K562 (cell line): ENCODE measurements around the gene KLHDC10. TPM values are rescaled to one million over a fixed set of nuclear protein-coding genes. Genes with fewer than 3 reads are reported as not detected.

ENCODE experiments used
- ATAC-seq: fragments of 200-7000 bp; cut with Tn5 transposase; 3 replicates; pipeline ENCODE4 v1.9.1; 2020; ENCODE audit warnings: moderate library complexity
- BruUV-seq: library from RNA; stranded (reverse); fragments of 400-500 nt; replicated peaks from 2 replicates; lab custom pipeline; 2021; lab: Mats Ljungman, UMichigan
- CTCF ChIA-PET: fragments of 300-600 bp; formaldehyde crosslinking; extraction: SDS; loops from one replicate; lab custom pipeline; 2021; ENCODE audit warnings: low intra/inter-chr PET ratio; lab: Yijun Ruan, JAX
- POLR2A ChIA-PET: fragments of 300-600, 350-650 bp; sonication (Branson Sonifier 250); formaldehyde crosslinking; extraction: SDS; loops from one replicate; lab custom pipeline; 2021; ENCODE audit warnings: antibody characterized with exemption, inconsistent platforms; lab: Yijun Ruan, JAX
- DNase-seq, 4 experiments: peaks; one replicate each; pipeline versions ENCODE4 v3.0.0 to v3.0.0-alpha.2; 2011 to 2018; ENCODE audit warnings: low spot score in 3 of 4, mixed read lengths in 3 of 4; ENCODE audit errors: extremely low read depth in 1 of 4
- FAIRE-seq: peaks from 2 replicates; lab custom pipeline; 2011; peaks lifted over from hg19 to GRCh38; lab: Jason Lieb, UNC
- H2AFZ ChIP-seq: 2 replicates; pipeline ENCODE4 v1.6.0; 2011; ENCODE audit warnings: low read depth, low read length, control low read depth, inconsistent platforms
- H3K27ac ChIP-seq: fragments of 200-600 bp; 3 replicates; pipeline ENCODE4 v1.8.0; 2011; ENCODE audit warnings: low read depth, mild to moderate bottlenecking, control low read depth, inconsistent platforms, low read length, moderate library complexity, mixed read lengths; ENCODE audit errors: extremely low read depth
- H3K27me3 ChIP-seq, 2 experiments: fragments of 300-600 bp in 1 of 2; 2 replicates in 1 of 2; 3 replicates in 1 of 2; pipeline versions ENCODE4 v1.6.0 to v1.8.0; 2011; ENCODE audit warnings: inconsistent platforms in 2 of 2, low read length in 2 of 2, mild to moderate bottlenecking in 1 of 2, mixed read lengths in 1 of 2, moderate library complexity in 1 of 2; ENCODE audit not compliant: control insufficient read depth in 2 of 2, insufficient read depth in 2 of 2
- H3K36me3 ChIP-seq: fragments of 300-600 bp; 3 replicates; pipeline ENCODE4 v1.8.0; 2011; ENCODE audit warnings: mild to moderate bottlenecking, low read length, inconsistent platforms; ENCODE audit not compliant: control insufficient read depth, insufficient read depth
- H3K4me1 ChIP-seq, 2 experiments: fragments of 200-600 bp in 1 of 2; replicated peaks in 1 of 2; 2 replicates in 1 of 2; 3 replicates in 1 of 2; pipeline versions ENCODE4 v1.5.1 to v1.8.0; 2011; ENCODE audit warnings: inconsistent platforms in 2 of 2, low read length in 2 of 2, mild to moderate bottlenecking in 1 of 2, mixed read lengths in 1 of 2, moderate library complexity in 1 of 2; ENCODE audit not compliant: control insufficient read depth in 2 of 2, insufficient read depth in 2 of 2
- H3K4me2 ChIP-seq: 2 replicates; pipeline ENCODE4 v1.6.1; 2011; ENCODE audit warnings: low read length, control low read depth, inconsistent platforms, mixed read lengths; ENCODE audit not compliant: insufficient read depth
- H3K4me3 ChIP-seq: fragments of 200-600 bp; sonication (generic), shearing (Covaris generic); 2 replicates; pipeline ENCODE4 v1.5.1; 2016; ENCODE audit warnings: control low read depth, inconsistent platforms
- H3K79me2 ChIP-seq: fragments of 200-600 bp; 3 replicates; pipeline ENCODE4 v1.8.0; 2011; ENCODE audit warnings: low read length, inconsistent platforms; ENCODE audit not compliant: control insufficient read depth, insufficient read depth
- H3K9ac ChIP-seq, 2 experiments: 2 replicates each; pipeline versions ENCODE4 v1.6.0 to v1.6.1; 2011; ENCODE audit warnings: low read depth in 2 of 2, low read length in 2 of 2, control low read depth in 1 of 2, inconsistent platforms in 1 of 2, mild to moderate bottlenecking in 1 of 2, mixed read lengths in 1 of 2; ENCODE audit not compliant: insufficient read depth in 1 of 2
- H3K9me1 ChIP-seq: one replicate; pipeline ENCODE4 v1.6.0; 2011; ENCODE audit warnings: inconsistent platforms, mild to moderate bottlenecking, low read length, moderate library complexity; ENCODE audit not compliant: control insufficient read depth, insufficient read depth
- H3K9me3 ChIP-seq: replicated peaks from 2 replicates; pipeline ENCODE4 v1.5.1; 2011; ENCODE audit warnings: low read depth, low read length, inconsistent platforms; ENCODE audit not compliant: control insufficient read depth, insufficient read depth
- H4K20me1 ChIP-seq: replicated peaks from 2 replicates; pipeline ENCODE4 v1.6.1; 2011; ENCODE audit warnings: low read length, inconsistent platforms, mixed read lengths; ENCODE audit not compliant: control insufficient read depth, insufficient read depth
- E2F4 ChIP-seq: sonication (generic); formaldehyde crosslinking; IDR thresholded peaks from 2 replicates; pipeline ENCODE4 v1.8.0; 2022; ENCODE audit warnings: mild to moderate bottlenecking, low read depth, missing genetic modification reagents
- FOXA3 ChIP-seq, 2 experiments: fragments of 450-650 bp in 1 of 2; sonication (generic) in 1 of 2; formaldehyde crosslinking; IDR thresholded peaks in 1 of 2; conservative IDR thresholded peaks in 1 of 2; 2 replicates each; pipeline versions ENCODE4 v1.4.0 to v1.8.0; 2020 to 2022; ENCODE audit warnings: mild to moderate bottlenecking in 2 of 2, missing genetic modification reagents in 1 of 2
- FOXK1 ChIP-seq: sonication (generic); formaldehyde crosslinking; IDR thresholded peaks from 2 replicates; pipeline ENCODE4 v1.8.0; 2022; ENCODE audit warnings: missing genetic modification reagents, mild to moderate bottlenecking, borderline replicate concordance
- FOXK2 ChIP-seq, 2 experiments: fragments of 450-650 bp; IDR thresholded peaks in 1 of 2; conservative IDR thresholded peaks in 1 of 2; 2 replicates each; pipeline ENCODE4 v1.6.1; 2016; ENCODE audit warnings: low read depth in 2 of 2, mild to moderate bottlenecking in 1 of 2
- KAT7 ChIP-seq: sonication (generic); formaldehyde crosslinking; IDR thresholded peaks from 2 replicates; pipeline ENCODE4 v1.8.0; 2022; ENCODE audit warnings: missing genetic modification reagents, mild to moderate bottlenecking, borderline replicate concordance
- KDM5B ChIP-seq: fragments of 200-600 bp; sonication (generic); IDR thresholded peaks from 2 replicates; pipeline ENCODE4 v1.6.1; 2012; ENCODE audit warnings: low read depth, mild to moderate bottlenecking, moderate library complexity, low read length, control low read depth, inconsistent platforms; ENCODE audit not compliant: insufficient replicate concordance
- RBFOX2 ChIP-seq: fragments of 200-400 bp; formaldehyde crosslinking; IDR thresholded peaks from 2 replicates; pipeline ENCODE4 v1.6.1; 2017; ENCODE audit warnings: low read depth, mild to moderate bottlenecking, low read length, moderate library complexity
- SMARCA4 ChIP-seq: fragments of 450-650 bp; IDR thresholded peaks from 2 replicates; pipeline ENCODE4 v1.6.1; 2016
- SRSF3 ChIP-seq: fragments of 200-400 bp; formaldehyde crosslinking; IDR thresholded peaks from 2 replicates; pipeline ENCODE4 v1.6.1; 2016; ENCODE audit warnings: mild to moderate bottlenecking, low read length, moderate library complexity; ENCODE audit not compliant: insufficient read depth
- XRCC3 ChIP-seq: fragments of 450-650 bp; IDR thresholded peaks from 2 replicates; pipeline ENCODE4 v1.6.1; 2017; ENCODE audit warnings: mild to moderate bottlenecking, moderate library complexity
- ZBTB1 ChIP-seq: sonication (generic); formaldehyde crosslinking; IDR thresholded peaks from 2 replicates; pipeline ENCODE4 v1.8.1; 2023; ENCODE audit warnings: missing genetic modification reagents, low read depth, mild to moderate bottlenecking, borderline replicate concordance
- ZBTB7A ChIP-seq: IDR thresholded peaks from 2 replicates; pipeline ENCODE4 v1.6.1; 2011; ENCODE audit warnings: low read depth, mild to moderate bottlenecking, low read length, moderate library complexity, borderline replicate concordance; ENCODE audit not compliant: control insufficient read depth
- ZNF398 ChIP-seq: fragments of 250-450 bp; sonication (Bioruptor Pico); IDR thresholded peaks from 2 replicates; pipeline ENCODE4 v1.8.0; 2021; ENCODE audit warnings: moderate library complexity, mild to moderate bottlenecking, inconsistent platforms
- ZNF584 ChIP-seq: fragments of 200-800 bp; sonication (Bioruptor generic); IDR thresholded peaks from 2 replicates; pipeline ENCODE4 v1.6.1; 2016; ENCODE audit warnings: low read depth, mild to moderate bottlenecking, missing genetic modification characterization, missing compliant biosample characterization
- ZNF695 ChIP-seq: fragments of 450-650 bp; formaldehyde crosslinking; IDR thresholded peaks from 2 replicates; pipeline ENCODE4 v1.4.0; 2020; ENCODE audit warnings: mild to moderate bottlenecking, moderate library complexity
- ZNF778 ChIP-seq: fragments of 450-650 bp; formaldehyde crosslinking; IDR thresholded peaks from 2 replicates; pipeline ENCODE4 v1.4.0; 2020; ENCODE audit warnings: mild to moderate bottlenecking, moderate library complexity
- WGBS: fragments of 100-300 bp; shearing (Covaris generic); methylation state at CpG from one replicate; pipeline ENCODE4 v1.1.6; 2016; ENCODE audit warnings: low coverage, mixed read lengths; ENCODE audit not compliant: insufficient coverage; ENCODE audit errors: missing lambda C conversion rate; 5-methylcytosine and 5-hydroxymethylcytosine counted together
- in situ Hi-C: fragments of 300-500 bp; cut with MboI; formaldehyde crosslinking; loops from 4 replicates; pipeline ENCODE4 v1.15.0; 2018; ENCODE audit warnings: inconsistent platforms, mixed read lengths
- intact Hi-C: fragments of 100-400 bp; cut with micrococcal nuclease; formaldehyde crosslinking; loops from 2 replicates; pipeline ENCODE4 v1.14.2; 2022
- polyA plus RNA-seq, 8 experiments: library from polyadenylated mRNA; depleted of rRNA in 4 of 8; stranded (reverse) in 5 of 8; unstranded in 3 of 8; fragments of >200 nt; fragmentation: Nextera tagmentation in 2 of 8; fragmentation: Illumina TruSeq in 1 of 8; extraction: Ambion mirVana in 2 of 8; extraction: Trizol in 1 of 8; gene quantifications; 2 replicates each; pipeline versions ENCODE4 v1.2.1 to v1.2.3, GENCODE V29; 2011 to 2014; ENCODE audit warnings: inconsistent platforms in 1 of 8, missing spikeins in 1 of 8
- total RNA-seq, 7 experiments: library from RNA; depleted of rRNA in 6 of 7; stranded (reverse); fragments of >200 nt in 6 of 7; fragmentation: Illumina TruSeq in 2 of 7; extraction: Trizol in 2 of 7; gene quantifications; 2 replicates each; pipeline versions ENCODE4 v1.2.1 to v1.2.3, GENCODE V29; 2011 to 2021; ENCODE audit warnings: low replicate concordance in 1 of 7

KLHDC10 gene
- total and polyA plus RNA-seq, 9 of the 15 experiments (the other 6 are each of a cell fraction or from before 2014, with no cell fraction given) = 9.8 to 80.5 (median 31.4) TPM

- FAIRE-seq = peak; percentile 56
- ATAC-seq = peak; percentile 80
- H3K4me2 ChIP-seq = peak overlapping the region; percentile 44
- H3K9me1 ChIP-seq = no peaks in the 10 kb centered on the region
- DNase-seq = peak; percentile 81 to 87 (median 85)
- in situ Hi-C loops (no loop called here), intact Hi-C loops (no loop called here)
- BruUV-seq = no TSS peak
- 0 out of 2 replicates have a peak overlapping the region, but pooled peaks have one; percentile 3 for H3K4me3 ChIP-seq
- ChIA-PET POLR2A (interaction anchor here (0.8 to 2.7 kb wide), 5 partner anchors 9 to 64 kb away, joined by 3 to 12 read pairs (median 4); partner anchors contain the start of gene TMEM209), CTCF (no interaction called here)
- H2AFZ ChIP-seq = peak overlapping the region; percentile 52
- H3K4me1 ChIP-seq = peaks cover 43 to 47% of the 10 kb centered on the region in 2 experiments
- no peaks in the 10 kb centered on the region for H3K27me3 ChIP-seq
- H3K79me2 ChIP-seq = peaks cover 10% of the 10 kb centered on the region; the same call in 2 of the 3 replicates
- 84% methylated on average over 29 of the region's 39 CpGs for WGBS
- H3K9me3 ChIP-seq = no peaks in the 10 kb centered on the region
- H4K20me1 ChIP-seq = no peaks in the 10 kb centered on the region
- H3K36me3 ChIP-seq = peaks cover 35% of the 10 kb centered on the region
- peak overlapping the region; percentile 66 for H3K27ac ChIP-seq
- H3K9ac ChIP-seq = peak overlapping the region; percentile 52 to 81
- TF ChIP-seq RBFOX2 (peak; percentile 74), ZNF584 (CRISPR knock-in tag) (0 out of 2 replicates have a peak, but pooled peaks have one; percentile 44), ZNF398 (no peak), SRSF3 (0 out of 2 replicates have a peak, but pooled peaks have one; percentile 38), XRCC3 (no peak), ZNF778 (CRISPR knock-in tag) (no peak), FOXK1 (peak; percentile 66; the same call in 1 of the 2 replicates), KAT7 (CRISPR knock-in tag) (peak; percentile 93), E2F4 (CRISPR knock-in tag) (0 out of 2 replicates have a peak, but pooled peaks have one; percentile 68), ZBTB1 (CRISPR knock-in tag) (peak; percentile 79), KDM5B (peak; percentile 86), ZBTB7A (peak; percentile 76; the same call in 1 of the 2 replicates), FOXA3 (CRISPR knock-in tag; conservative IDR thresholded peaks at IDR 0.05 in 1 of 2, IDR thresholded peaks at IDR 0.05 in 1 of 2) (peak in 1 of 2 experiments; percentile 96; a peak in 2 of 4 replicates), SMARCA4 (0 out of 2 replicates have a peak, but pooled peaks have one; percentile 19), FOXK2 (conservative IDR thresholded peaks at IDR 0.05 in 1 of 2, IDR thresholded peaks at IDR 0.05 in 1 of 2; ENCODE audit: low read depth in 2 of 2) (peak; percentile 82 to 91), ZNF695 (CRISPR knock-in tag) (no peak)
Observed at GRCh38 chr7:130141161-130141883, 71.0 kb downstream of the KLHDC10 start.
